RWPE1 (cell line): ENCODE results near the gene CSRP3.

Source experiments
- CTCF ChIA-PET: fragments of 350-600 bp; sonication (Branson Sonifier 250); formaldehyde crosslinking; extraction: SDS; loops from one replicate; lab custom pipeline; 2021; lab: Yijun Ruan, JAX
- POLR2A ChIA-PET: fragments of 400-600 bp; formaldehyde crosslinking; extraction: SDS; loops from one replicate; lab custom pipeline; 2020; ENCODE audit warnings: antibody characterized with exemption; ENCODE audit not compliant: low non-redundant PET; lab: Yijun Ruan, JAX
- DNase-seq: peaks from one replicate; pipeline ENCODE4 v3.0.0; 2012; ENCODE audit warnings: low spot score
- H3K27ac ChIP-seq: fragments of 450-650 bp; 2 replicates; pipeline ENCODE4 v1.5.1; 2017
- CTCF ChIP-seq: fragments of 450-650 bp; conservative IDR thresholded peaks from 2 replicates; pipeline ENCODE4 v1.5.1; 2017; ENCODE audit warnings: low read depth, mild to moderate bottlenecking

The CSRP3 gene

GRCh38 chr11:19204836-19205235 lies 3.1 kb upstream of the CSRP3 start:
- POLR2A ChIA-PET: no interaction called here
- DNase-seq: no peak
- CTCF ChIA-PET: no interaction called here
- TF ChIP-seq CTCF: no peak
- no peak overlapping the region for H3K27ac ChIP-seq

- CTCF ChIA-PET: interaction anchor here (1.5 kb wide), 1 partner anchor 130 kb away, joined by 5 read pairs; no protein-coding TSS in a partner anchor
- no peak for TF ChIP-seq CTCF
- peak; percentile 71 for DNase-seq
- POLR2A ChIA-PET: no interaction called here
- H3K27ac ChIP-seq: peak overlapping the region; percentile 63
Observed at GRCh38 chr11:19200410-19201201, 1.2 kb downstream of the CSRP3 start.

GRCh38 chr11:19199771-19200170 lies 2.0 kb downstream of the CSRP3 start:
- no peak for TF ChIP-seq CTCF
- H3K27ac ChIP-seq: no peak overlapping the region
- ChIA-PET POLR2A (no interaction called here), CTCF (no interaction called here)
- DNase-seq: no peak

- ChIA-PET POLR2A (no interaction called here), CTCF (no interaction called here)
- H3K27ac ChIP-seq: no peak overlapping the region
- no peak for DNase-seq
- TF ChIP-seq CTCF: no peak
Observed at GRCh38 chr11:19199048-19199447, 2.7 kb downstream of the CSRP3 start.

GRCh38 chr11:19196432-19196831 lies 5.4 kb downstream of the CSRP3 start:
- TF ChIP-seq CTCF: no peak
- ChIA-PET POLR2A (no interaction called here), CTCF (interaction anchor here (0.7 kb wide), 1 partner anchor 20 kb away, joined by 3 read pairs; no protein-coding TSS in a partner anchor)
- H3K27ac ChIP-seq: no peak overlapping the region
- DNase-seq: peak; percentile 16

GRCh38 chr11:19194620-19195308 lies 7.0 kb downstream of the CSRP3 start:
- H3K27ac ChIP-seq: no peak overlapping the region
- DNase-seq: no peak
- POLR2A ChIA-PET: no interaction called here
- TF ChIP-seq CTCF: no peak
- CTCF ChIA-PET: interaction anchor here (0.6 kb wide), 1 partner anchor 9 kb away, joined by 3 read pairs; no protein-coding TSS in a partner anchor
